GM21423 (cell line): ENCODE results near the gene NRARP.
"Not testable (repeated sequence)": the region's sequence is repeated elsewhere in the genome, so short reads cannot be mapped to it uniquely, and the experiment has no call there.

ENCODE experiments used
- ATAC-seq: cut with Tn5 transposase; IDR thresholded peaks from one replicate; pipeline ENCODE4 v1.9.1; 2021; ENCODE audit warnings: mild to moderate bottlenecking, moderate library complexity; ENCODE audit not compliant: unreplicated experiment

Gene NRARP

DNA sequence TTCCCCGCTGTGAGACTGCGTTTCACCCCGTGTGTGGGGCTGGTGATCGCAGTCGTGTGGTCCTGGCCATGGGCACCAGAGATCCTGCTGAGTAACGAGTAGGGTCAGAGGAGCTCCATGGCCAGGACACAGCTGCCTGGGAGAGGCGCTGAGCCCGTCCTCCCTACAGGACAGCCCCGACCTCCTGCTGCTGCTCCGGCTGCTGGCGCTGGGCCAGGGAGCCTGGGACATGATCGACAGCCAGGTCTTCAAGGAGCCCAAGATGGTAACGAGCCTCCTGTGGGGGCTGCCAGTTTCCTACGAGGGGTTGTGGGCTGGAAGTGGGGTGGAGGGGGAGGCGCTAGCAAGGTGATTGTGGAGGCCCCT is 35.9 kb downstream of the NRARP start:
- no peak for ATAC-seq

DNA sequence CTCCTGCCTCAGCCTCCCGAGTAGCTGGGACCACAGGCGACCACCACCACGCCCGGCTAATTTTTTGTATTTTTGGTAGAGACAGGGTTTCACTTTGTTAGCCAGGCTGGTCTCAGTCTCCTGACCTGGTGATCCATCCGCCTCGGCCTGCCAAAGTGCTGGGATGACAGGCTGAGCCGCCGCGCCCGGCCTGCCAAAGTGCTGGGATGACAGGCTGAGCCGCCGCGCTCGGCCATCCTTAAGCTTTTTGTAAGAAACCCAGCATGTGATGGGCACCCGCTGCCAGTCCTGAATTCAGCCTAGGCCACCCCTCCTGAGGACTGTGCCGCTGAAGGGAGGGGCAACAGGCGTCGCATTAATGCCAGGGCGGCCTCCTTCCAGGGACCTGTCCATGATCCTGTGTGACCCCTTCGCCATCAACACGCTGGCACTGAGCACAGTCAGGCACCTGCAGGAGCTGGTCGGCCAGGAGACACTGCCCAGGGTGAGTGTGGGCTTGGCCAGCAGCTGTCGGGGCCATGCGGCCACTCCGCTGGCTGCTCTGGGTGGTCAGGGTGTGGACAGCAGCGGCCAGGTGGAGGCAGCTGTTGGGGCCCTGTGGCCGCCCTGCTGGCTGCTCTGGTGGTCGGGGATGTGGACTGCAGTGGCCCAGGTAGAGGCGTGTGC is 36.4 kb downstream of the NRARP start:
- no peak for ATAC-seq

DNA sequence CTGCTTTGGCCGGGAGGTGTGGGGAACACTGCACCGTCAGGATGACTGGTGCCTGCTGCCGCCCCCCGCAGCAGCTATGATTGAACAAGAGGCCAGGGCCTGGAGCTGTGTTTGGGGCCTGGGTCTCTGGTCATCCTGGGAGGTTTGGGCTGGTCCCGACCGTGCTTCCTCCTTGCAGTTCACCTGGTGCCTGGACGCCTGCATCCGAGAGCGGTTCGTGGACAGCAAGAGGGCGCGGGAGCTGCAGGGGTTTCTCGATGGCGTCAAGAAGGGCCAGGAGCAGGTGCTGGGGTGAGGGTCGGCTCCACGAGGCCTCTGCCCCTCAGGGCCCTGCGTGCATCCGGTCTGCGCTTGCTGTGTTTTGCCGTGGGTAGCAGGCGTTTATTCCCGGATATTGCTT is 38.0 kb downstream of the NRARP start:
- ATAC-seq: no peak

DNA sequence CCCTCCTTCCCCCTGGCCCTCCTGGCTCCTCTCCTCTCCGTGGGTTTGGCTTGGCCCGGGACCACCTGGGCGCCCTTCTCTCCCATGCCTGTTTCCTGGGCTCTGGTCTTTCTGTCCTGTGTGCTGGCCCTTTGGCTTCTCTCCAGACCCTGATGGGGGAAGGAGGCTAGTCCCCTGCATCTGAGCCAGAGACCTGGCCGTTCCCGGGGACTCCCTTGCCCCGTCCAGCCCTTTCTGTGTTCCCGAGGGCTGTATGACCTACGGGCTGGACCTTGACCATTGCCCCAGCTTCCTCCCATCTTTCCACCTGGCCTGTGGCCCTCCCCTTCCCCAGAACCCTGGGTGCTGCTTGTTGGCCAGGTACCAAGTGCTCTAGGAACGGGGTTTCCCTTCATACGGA is 38.6 kb downstream of the NRARP start:
- no peak for ATAC-seq

DNA sequence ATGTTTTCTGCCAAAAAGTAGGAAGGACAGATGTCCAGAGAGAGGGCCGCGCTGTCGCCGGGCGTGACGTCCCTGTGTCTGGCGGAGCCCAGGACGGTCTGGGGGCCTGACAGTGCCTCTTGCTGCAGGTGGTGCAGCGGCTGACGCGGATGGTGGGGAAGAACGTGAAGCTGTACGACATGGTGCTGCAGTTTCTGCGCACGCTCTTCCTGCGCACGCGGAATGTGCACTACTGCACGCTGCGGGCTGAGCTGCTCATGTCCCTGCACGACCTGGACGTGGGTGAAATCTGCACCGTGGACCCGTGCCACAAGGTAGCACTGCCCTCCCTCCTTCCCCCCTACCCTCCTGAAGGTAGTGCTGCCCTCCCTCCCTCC is 39.2 kb downstream of the NRARP start:
- ATAC-seq: no peak

DNA sequence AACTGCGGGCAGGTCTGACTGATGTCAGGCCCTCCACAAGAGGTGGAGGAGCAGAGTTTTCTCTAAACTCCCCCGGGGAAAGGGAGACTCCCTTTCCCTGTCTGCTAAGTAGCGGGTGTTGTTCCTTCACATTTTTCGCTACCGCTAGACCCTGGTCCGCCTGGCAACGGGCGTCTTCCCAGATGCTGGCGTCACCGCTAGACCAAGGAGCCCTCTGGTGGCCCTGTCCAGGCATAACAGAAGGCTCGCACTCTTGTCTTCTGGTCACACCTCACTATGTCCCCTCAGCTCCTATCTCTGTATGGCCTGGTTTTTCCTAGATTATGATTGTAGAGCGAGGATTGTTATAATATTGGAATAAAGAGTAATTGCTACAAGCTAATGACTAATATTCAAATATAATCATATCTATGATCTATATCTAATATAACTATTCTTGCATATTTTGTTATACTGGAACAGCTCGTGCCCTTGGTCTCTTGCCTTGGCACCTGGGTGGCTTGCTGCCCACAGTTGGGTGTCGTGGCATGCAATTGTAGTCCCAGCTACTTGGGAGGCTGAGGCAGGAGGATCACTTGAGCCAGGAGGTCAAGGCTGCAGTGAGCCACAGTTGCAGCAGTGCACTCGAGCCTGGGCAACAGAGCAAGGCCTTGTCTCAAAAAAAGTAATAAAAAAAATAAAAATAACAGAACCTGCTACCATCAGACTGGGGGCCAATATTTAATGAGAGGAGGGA is 39.7 kb downstream of the NRARP start:
- not testable (repeated sequence) for ATAC-seq

DNA sequence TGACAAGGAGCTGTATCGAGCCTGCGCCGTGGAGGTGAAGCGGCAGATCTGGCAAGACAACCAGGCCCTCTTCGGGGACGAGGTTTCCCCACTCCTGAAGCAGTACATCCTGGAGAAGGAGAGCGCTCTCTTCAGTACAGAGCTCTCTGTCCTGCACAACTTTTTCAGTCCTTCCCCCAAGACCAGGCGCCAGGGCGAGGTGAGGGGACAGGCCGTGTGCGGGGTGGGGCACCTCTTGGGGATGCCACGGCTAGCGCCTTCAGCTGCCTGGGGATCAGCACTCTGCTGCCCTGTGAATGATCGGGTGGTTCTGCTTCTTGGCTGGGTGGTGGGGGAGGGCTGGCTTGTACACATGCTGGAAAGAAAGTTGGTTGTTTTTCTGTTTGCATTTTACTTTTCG is 45.2 kb downstream of the NRARP start:
- no peak for ATAC-seq

DNA sequence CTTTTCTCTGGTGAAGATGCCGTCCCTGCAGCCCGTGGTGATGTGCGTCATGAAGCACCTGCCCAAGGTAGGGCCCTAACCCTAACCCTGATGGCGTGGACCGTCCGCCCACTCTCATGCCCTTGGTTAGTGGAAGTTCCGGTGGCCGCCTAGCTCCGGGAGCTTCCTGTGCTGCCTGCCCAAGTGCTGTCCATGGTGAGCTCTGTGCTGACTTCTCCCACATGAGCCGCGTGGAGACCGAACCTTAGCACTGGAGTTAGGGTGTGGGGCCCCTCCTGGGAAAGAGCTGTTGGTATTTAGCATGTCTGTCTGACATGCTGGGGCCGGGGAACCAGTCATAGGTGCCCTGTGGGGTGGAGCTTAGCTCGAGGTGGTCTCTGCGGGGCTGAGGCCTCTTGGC is 45.7 kb downstream of the NRARP start:
- no peak for ATAC-seq

DNA sequence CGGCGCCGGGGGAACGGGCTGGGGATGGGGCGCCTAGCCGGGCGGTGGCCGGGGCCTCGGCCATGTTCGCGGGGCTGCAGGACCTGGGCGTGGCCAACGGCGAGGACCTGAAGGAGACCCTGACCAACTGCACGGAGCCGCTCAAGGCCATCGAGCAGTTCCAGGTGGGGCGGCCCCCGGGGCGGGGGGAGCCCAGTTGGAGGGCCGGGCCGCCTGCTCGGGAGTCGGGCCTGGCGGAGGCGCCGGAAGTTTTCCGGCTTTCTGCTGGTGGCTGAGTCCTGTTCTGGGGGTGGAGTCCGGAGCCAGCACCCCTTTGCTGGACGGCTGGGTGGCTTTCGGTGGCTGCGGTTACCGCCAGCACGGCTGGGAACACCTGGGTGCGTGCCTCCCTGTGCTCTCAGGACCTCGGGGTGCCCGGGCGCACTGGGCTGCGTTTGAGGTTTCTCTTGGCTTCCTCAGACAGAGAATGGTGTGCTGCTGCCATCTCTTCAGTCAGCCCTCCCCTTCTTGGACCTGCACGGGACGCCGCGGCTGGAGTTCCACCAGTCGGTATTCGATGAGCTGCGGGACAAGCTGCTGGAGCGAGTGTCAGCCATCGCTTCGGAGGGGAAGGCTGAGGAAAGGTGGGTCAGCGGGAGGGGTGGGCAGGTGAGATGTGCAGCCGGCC is 46.5 kb downstream of the NRARP start:
- peak; percentile 18 for ATAC-seq

DNA sequence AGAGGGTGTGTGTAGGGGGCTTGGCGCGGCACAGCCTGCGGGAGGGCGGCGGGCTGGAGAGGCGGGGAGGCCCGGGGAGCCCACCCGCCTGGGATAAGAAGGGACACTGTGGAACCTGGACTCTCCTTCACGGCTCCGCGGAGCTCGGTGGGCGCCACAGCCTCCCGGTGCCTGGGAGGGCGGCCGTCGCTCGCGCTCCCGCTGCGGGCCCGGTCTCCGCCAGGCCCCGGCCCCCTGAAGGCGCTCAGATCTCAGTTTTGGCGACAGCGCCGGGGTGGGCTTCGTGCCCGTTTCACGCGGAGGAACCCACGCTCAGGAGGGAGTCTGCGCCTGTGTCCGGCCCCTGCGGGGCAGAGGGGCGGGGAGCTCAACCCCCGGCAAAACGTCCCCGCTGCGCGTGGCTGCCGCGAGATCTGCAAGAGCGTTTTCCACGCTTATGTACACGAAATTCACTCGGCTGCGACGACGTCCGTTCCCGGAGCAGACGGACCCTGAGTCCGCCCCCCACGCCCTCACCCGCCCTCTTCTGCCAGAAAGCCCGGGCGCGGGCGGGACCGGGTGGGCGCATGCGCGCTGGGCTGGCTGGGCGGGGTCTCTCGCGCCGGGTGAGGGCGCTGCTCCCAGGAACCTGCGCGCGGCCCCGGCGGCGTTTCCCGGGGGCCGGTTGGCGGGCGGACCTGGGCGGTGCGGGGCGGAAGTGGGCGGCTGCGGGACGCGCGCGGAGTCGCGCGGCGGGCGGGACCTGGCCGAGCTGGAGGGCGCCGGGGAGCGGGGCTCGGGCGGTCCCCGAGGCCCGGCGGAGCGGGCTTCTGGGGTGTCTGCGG is 47.2 kb downstream of the NRARP start, which contains the start of gene NELFB:
Gene NELFB, plus strand, starts transcription at position 704 of the 824 bp plus-strand sequence.
- peak; percentile 76 for ATAC-seq

DNA sequence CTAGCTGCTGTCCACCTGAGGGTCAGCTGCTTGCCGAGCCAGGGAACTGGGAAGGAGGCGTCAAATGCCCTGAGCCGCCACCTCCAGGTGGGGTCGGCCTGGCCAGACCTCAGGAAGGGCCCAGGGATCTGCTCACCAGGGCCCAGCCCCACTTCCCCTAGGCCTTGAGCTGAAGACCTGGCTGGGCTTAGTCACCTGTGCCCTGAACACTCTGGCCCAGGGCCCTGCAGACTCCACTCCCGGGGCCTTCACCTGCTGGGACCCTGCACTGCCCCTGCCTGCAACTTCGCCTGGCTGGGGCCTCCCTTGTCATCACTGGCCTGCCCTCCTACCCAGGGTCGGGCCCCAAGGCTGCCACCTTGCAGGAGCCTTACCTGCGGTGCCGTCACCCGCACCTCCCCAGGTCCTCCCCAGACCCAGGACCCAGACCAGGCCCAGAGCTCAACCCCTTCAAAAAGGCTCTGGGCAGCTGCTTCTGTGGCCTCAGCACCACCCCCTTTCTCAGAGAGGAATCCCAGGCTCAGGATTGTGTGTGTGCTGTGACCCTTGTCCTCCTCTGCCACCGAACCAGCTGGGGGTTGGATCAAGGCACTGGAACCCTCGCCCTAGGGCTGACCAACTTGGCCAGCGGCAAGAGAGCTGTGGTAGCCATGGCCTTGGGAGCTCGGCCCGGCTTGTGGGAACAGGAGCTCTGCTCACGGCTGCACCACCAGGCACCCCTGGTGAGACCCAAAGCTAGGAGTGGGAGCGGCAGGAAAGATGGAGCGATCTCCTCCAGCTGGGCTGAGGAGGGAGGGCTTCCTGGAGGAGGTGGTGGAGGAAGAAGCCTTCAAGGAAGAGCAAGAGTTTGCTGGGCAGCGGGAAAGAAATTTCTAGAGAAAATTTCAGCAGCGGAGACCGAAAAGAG is 48.1 kb downstream of the NRARP start:
- no peak for ATAC-seq

DNA sequence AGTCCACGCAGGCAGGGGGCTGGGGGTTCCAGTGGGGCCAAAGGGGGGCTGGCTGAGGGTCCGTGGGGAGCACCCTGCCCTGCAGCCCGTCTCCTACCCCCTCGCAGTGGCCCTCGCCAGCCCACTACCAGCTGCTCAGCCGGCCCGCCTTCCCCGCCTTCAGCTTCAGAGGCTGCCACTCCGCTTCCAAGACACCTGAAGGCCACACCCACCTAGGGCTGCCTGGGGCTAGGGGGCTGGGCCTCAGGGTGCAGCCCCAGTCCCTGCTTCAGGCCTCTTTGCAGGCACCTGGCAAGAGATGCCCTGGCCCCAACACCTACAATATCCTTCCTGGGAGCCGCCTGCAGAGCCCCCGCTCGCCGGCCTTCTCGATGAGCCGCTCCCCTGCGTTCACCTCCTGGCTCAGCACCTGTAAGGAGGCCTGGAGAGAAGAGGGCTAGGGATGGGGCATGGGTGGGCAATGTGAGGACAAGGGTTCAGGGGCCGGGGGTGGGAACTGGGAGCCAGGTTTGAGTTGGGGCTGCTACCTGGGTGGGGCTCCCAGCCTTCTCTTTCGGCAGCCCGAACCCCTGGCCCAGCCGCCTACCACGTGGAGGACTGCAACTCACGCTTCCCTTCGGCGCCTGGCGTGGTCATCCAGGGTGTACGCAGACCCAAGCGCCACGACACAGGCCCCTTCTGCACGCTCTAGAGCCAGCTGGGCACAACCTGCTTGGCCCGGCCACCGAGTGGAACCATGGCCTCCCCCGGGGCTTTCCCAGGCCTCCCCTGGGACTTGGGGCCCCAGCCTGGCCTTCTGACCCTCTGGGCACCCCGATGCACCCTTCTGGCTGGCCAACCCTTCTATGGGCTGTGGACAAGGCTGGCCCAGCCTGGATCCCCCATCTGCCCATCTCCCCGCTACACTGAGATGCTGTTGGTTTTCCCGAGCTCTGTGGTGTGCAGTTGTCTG is 49.2 kb downstream of the NRARP start:
- ATAC-seq: no peak

DNA sequence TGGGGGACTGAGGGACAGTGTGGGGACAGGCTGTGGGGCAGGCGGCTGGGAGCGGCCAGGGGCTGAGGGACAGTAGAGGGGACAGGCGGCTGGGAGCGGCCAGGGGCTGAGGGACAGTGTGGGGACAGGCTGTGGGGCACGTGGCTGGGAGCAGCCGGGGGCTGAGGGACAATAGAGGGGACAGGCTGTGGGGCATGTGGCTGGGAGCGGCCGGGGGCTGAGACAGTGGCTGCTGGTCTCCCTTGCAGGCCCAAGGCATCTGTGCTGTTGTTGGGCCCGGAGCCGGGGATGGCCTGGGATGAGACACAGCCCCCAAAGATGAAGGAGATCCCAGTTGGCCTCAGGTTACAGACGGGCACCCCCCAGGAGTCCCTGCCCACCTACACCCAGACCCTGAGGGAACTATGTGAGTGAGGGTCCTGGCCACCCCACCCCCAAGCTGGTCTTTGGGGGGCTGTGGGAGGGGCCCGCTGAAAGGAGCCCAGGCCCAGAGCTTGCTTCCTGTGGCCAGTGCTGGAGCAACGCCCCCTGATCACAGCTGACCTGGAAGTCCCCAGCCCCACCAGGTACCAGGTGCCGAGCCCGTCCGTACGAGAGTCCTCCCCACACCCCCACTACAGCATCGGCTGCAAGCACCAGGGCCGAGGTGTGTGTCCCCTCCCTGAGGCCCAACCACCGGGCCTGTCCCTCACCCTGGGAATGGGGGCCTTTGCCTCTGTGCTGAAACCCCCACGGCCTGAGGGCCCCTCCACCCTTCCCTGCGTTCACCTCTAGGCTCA is 50.4 kb downstream of the NRARP start:
- ATAC-seq: no peak

DNA sequence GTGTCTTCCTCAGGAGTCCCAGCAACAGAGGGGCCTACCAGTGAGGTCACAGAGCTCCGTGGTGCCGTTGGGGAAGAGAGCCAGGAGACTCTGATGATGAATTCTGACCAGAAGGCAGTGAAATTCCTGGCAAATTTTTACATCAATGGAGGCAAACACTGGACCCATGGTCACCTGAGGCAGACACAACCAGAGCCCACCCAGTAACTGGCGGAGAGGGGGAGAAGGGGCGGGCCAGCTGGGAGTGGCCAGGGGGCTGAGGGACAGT is 50.9 kb downstream of the NRARP start, which contains the start of gene STPG3:
Gene STPG3, plus strand, starts transcription at position 93 of the 268 bp plus-strand sequence. Its CDS starts 1 bp downstream, at position 94.
- no peak for ATAC-seq

DNA sequence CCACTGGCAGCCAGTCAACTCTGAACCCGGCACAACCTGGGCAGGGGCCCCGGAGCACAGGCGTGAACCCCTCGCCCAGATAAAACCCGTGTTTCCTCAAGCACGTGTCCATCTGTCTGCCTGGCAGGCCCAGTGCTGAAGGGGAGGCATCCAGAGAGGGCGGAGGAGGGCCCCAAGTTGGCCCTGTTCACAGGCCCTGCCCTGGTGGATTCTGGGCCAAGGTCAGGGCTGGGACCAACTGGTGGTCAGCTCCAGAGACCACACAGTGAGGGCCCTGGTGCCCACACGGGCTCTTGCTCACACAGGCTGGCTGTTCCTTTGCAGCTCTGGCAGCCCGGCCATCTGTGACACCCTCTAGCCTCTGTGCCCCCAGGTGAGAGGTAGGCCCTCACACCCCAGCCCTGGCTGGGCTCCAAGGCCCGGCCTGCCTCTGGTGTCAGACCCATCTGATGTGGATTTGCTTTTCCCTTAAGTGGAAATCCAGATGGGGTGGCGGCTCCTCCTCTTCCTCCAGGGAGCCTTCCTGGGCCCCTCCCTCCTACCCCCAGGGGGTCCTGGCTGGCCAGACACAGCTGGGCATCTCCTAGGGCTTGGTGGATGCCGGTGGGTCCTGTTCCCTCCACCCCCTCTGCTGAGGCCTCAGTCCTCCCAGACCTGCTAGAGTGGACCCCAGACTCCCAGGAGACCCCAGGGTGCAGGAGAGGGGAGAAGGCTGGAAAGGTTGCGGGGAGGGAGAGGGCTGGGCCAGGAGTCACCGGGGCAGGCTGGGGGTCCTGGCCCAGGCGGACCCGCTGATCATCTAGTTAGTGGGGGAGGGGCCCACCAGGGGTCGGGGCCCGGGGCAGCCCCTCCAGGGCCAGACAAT is 51.5 kb downstream of the NRARP start:
- no peak for ATAC-seq
